Stimulated activated CD8-positive, alpha-beta memory T cell treated with anti-CD3 and anti-CD28 coated beads, Interleukin-7, amount 100 ng/mL, for 48 hours (primary cell): Measurements from ENCODE around the gene PSAP.

Experiments
- DNase-seq, 2 donors: peaks; one replicate each; pipeline ENCODE4 v3.0.0-alpha.2; 2020; ENCODE audit warnings: low read depth in 1 of 2; ENCODE audit errors: extremely low read depth in 1 of 2

PSAP gene

GRCh38 chr10:71788954-71789353, 62.1 kb downstream of the PSAP start:
- no peak for DNase-seq

GRCh38 chr10:71784679-71785272, 66.3 kb downstream of the PSAP start:
- DNase-seq, result no peak

GRCh38 chr10:71783917-71784678, 67.0 kb downstream of the PSAP start:
- no peak for DNase-seq

GRCh38 chr10:71782917-71783490, 68.0 kb downstream of the PSAP start:
- DNase-seq, result no peak

- DNase-seq, result no peak
These were observed 68.7 kb downstream of the PSAP start for GRCh38 chr10:71782221-71782916.

GRCh38 chr10:71780719-71781118, 70.3 kb downstream of the PSAP start:
- DNase-seq, result no peak

- no peak for DNase-seq
These were observed 70.9 kb downstream of the PSAP start for GRCh38 chr10:71780156-71780555.

- DNase-seq, result no peak
These were observed 71.4 kb downstream of the PSAP start for GRCh38 chr10:71779641-71780040.

GRCh38 chr10:71778071-71778825, 72.8 kb downstream of the PSAP start:
- DNase-seq, result no peak

GRCh38 chr10:71777213-71777985, 73.7 kb downstream of the PSAP start:
- no peak for DNase-seq

- DNase-seq, result no peak
These were observed 74.5 kb downstream of the PSAP start for GRCh38 chr10:71776481-71776925.

GRCh38 chr10:71774916-71775702, 75.9 kb downstream of the PSAP start:
- no peak for DNase-seq

GRCh38 chr10:71773221-71773971, 77.7 kb downstream of the PSAP start, which contains the start of gene VSIR:
Gene VSIR (minus strand): TSS chr10:71773520. CDS start chr10:71773439, 81 bp downstream.
- DNase-seq, result peak; percentile 80 to 91

GRCh38 chr10:71772832-71773220, 78.2 kb downstream of the PSAP start:
- DNase-seq, result no peak

- no peak for DNase-seq
These were observed 79.0 kb downstream of the PSAP start for GRCh38 chr10:71771821-71772617.

- DNase-seq, result no peak
These were observed 79.8 kb downstream of the PSAP start for GRCh38 chr10:71771204-71771603.

GRCh38 chr10:71770789-71771188, 80.3 kb downstream of the PSAP start:
- DNase-seq, result no peak

- DNase-seq, result no peak
These were observed 80.8 kb downstream of the PSAP start for GRCh38 chr10:71770255-71770654.
